Measurements from ENCODE around the gene CIT.

- TF ChIP-seq CTCF (IDR thresholded peaks at IDR 0.05; ENCODE audit: low read depth, low read length, missing input control) (no peak), JUND (IDR thresholded peaks at IDR 0.05) (no peak), HNF4G (IDR thresholded peaks at IDR 0.05) (no peak)
- TF ChIP-seq, protein P1, sequence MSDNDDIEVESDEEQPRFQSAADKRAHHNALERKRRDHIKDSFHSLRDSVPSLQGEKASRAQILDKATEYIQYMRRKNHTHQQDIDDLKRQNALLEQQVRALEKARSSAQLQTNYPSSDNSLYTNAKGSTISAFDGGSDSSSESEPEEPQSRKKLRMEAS (IDR thresholded peaks at IDR 0.05) = no peak
These were observed 85.7 kb downstream of the CIT start for GRCh38 chr12:119791453-119791852.
